ENCODE results near the gene PRDX3. TPM values are rescaled to one million over a fixed set of nuclear protein-coding genes. Genes with fewer than 3 reads are reported as not detected.
A peak's percentile ranks its signal among the peaks of the same experiment; 100 is the strongest.
"Not testable (repeated sequence)": the region's sequence is repeated elsewhere in the genome, so short reads cannot be mapped to it uniquely, and the experiment has no call there.

PRDX3 gene
- total RNA-seq, 1 experiment from 2014 or later = 293 TPM

DNA sequence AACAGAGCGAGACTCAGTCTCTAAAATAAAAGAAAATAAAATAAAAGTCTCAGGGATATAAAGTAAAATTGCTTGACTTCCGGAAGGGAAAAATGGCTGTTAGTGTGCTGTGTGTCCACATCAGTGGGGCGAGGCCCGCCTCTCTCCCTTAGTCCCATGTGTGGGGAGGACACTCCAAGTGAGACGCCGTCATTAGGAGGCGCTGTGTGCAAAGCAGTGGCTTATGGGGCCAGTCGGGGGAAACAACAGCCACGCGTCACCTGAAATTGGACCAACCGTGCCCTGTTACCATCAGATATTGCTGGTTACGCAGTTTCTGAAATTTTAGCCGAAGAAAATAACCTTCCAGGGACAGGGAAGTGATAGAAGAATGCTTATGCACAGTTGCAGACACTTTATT is 28.9 kb downstream of the PRDX3 start:
- DNase-seq = peak; percentile 71
- Histone ChIP-seq H3K9me2 (replicated peaks; ENCODE audit: insufficient read depth, low read length) (no peaks in the 10 kb centered on the region), H2AFZ (ENCODE audit: low read length) (no peak overlapping the region), H3K4me1 (ENCODE audit: low read length) (peaks cover 45% of the 10 kb centered on the region), H3K4me2 (ENCODE audit: low read depth, low read length, poor library complexity, severe bottlenecking) (no peak overlapping the region), H3K9ac (ENCODE audit: low read length) (no peak overlapping the region), H3K9me3 (ENCODE audit: low read length) (no peaks in the 10 kb centered on the region), H3K36me3 (ENCODE audit: insufficient read depth, low read length) (peaks cover 54% of the 10 kb centered on the region), H4K20me1 (ENCODE audit: insufficient read depth, low read depth, low read length) (no peaks in the 10 kb centered on the region), H3K27ac (ENCODE audit: low read length) (peak overlapping the region; percentile 65), H3K4me3 (ENCODE audit: low read length) (no peak overlapping the region), H3K79me2 (ENCODE audit: low read length) (peaks cover 4% of the 10 kb centered on the region), H3K27me3 (ENCODE audit: low read length) (no peaks in the 10 kb centered on the region)

- no peak overlapping the region for H3K4me3 ChIP-seq (ENCODE audit: low read length)
- no peaks in the 10 kb centered on the region for H3K9me3 ChIP-seq (ENCODE audit: low read length)
- H3K79me2 ChIP-seq (ENCODE audit: low read length) = peaks cover 4% of the 10 kb centered on the region
- no peaks in the 10 kb centered on the region for H4K20me1 ChIP-seq (ENCODE audit: insufficient read depth, low read depth, low read length)
- peaks cover 39% of the 10 kb centered on the region for H3K4me1 ChIP-seq (ENCODE audit: low read length)
- no peak overlapping the region for H3K4me2 ChIP-seq (ENCODE audit: low read depth, low read length, poor library complexity, severe bottlenecking)
- H2AFZ ChIP-seq (ENCODE audit: low read length) = no peak overlapping the region
- H3K9me2 ChIP-seq (replicated peaks; ENCODE audit: insufficient read depth, low read length) = no peaks in the 10 kb centered on the region
- DNase-seq = no peak
- H3K9ac ChIP-seq (ENCODE audit: low read length) = no peak overlapping the region
- H3K36me3 ChIP-seq (ENCODE audit: insufficient read depth, low read length) = peaks cover 50% of the 10 kb centered on the region
- no peaks in the 10 kb centered on the region for H3K27me3 ChIP-seq (ENCODE audit: low read length)
- peak overlapping the region; percentile 65 for H3K27ac ChIP-seq (ENCODE audit: low read length)
Observed at GRCh38 chr10:119149157-119149556, 29.5 kb downstream of the PRDX3 start.

GRCh38 chr10:119143657-119144056 is 35.0 kb downstream of the PRDX3 start:
- peaks cover 27% of the 10 kb centered on the region for H3K36me3 ChIP-seq (ENCODE audit: insufficient read depth, low read length)
- H3K9me3 ChIP-seq (ENCODE audit: low read length) = no peaks in the 10 kb centered on the region
- H4K20me1 ChIP-seq (ENCODE audit: insufficient read depth, low read depth, low read length) = no peaks in the 10 kb centered on the region
- no peak overlapping the region for H3K4me3 ChIP-seq (ENCODE audit: low read length)
- no peak for DNase-seq
- no peaks in the 10 kb centered on the region for H3K9me2 ChIP-seq (replicated peaks; ENCODE audit: insufficient read depth, low read length)
- H3K4me1 ChIP-seq (ENCODE audit: low read length) = no peaks in the 10 kb centered on the region
- no peak overlapping the region for H3K27ac ChIP-seq (ENCODE audit: low read length)
- H2AFZ ChIP-seq (ENCODE audit: low read length) = no peak overlapping the region
- no peak overlapping the region for H3K4me2 ChIP-seq (ENCODE audit: low read depth, low read length, poor library complexity, severe bottlenecking)
- no peaks in the 10 kb centered on the region for H3K79me2 ChIP-seq (ENCODE audit: low read length)
- no peaks in the 10 kb centered on the region for H3K27me3 ChIP-seq (ENCODE audit: low read length)
- no peak overlapping the region for H3K9ac ChIP-seq (ENCODE audit: low read length)

- Histone ChIP-seq H3K4me2 (ENCODE audit: low read depth, low read length, poor library complexity, severe bottlenecking) (no peak overlapping the region), H3K4me3 (ENCODE audit: low read length) (no peak overlapping the region), H3K27ac (ENCODE audit: low read length) (no peak overlapping the region), H3K27me3 (ENCODE audit: low read length) (no peaks in the 10 kb centered on the region), H3K9me2 (replicated peaks; ENCODE audit: insufficient read depth, low read length) (no peaks in the 10 kb centered on the region), H3K4me1 (ENCODE audit: low read length) (peaks cover 21% of the 10 kb centered on the region), H3K9ac (ENCODE audit: low read length) (no peak overlapping the region), H3K79me2 (ENCODE audit: low read length) (no peaks in the 10 kb centered on the region), H3K36me3 (ENCODE audit: insufficient read depth, low read length) (peaks cover 12% of the 10 kb centered on the region; the same call in 1 of the 2 replicates), H3K9me3 (ENCODE audit: low read length) (no peaks in the 10 kb centered on the region), H2AFZ (ENCODE audit: low read length) (no peak overlapping the region), H4K20me1 (ENCODE audit: insufficient read depth, low read depth, low read length) (no peaks in the 10 kb centered on the region)
- no peak for DNase-seq
Observed at GRCh38 chr10:119140603-119141245, 37.9 kb downstream of the PRDX3 start.

- Histone ChIP-seq H3K9ac (ENCODE audit: low read length) (no peak overlapping the region), H3K27me3 (ENCODE audit: low read length) (no peaks in the 10 kb centered on the region), H3K79me2 (ENCODE audit: low read length) (no peaks in the 10 kb centered on the region), H3K27ac (ENCODE audit: low read length) (0 out of 2 replicates have a peak overlapping the region, but pooled peaks have one; percentile 11), H2AFZ (ENCODE audit: low read length) (no peak overlapping the region), H4K20me1 (ENCODE audit: insufficient read depth, low read depth, low read length) (no peaks in the 10 kb centered on the region), H3K9me3 (ENCODE audit: low read length) (no peaks in the 10 kb centered on the region), H3K9me2 (replicated peaks; ENCODE audit: insufficient read depth, low read length) (no peaks in the 10 kb centered on the region), H3K4me3 (ENCODE audit: low read length) (no peak overlapping the region), H3K4me1 (ENCODE audit: low read length) (peaks cover 25% of the 10 kb centered on the region), H3K4me2 (ENCODE audit: low read depth, low read length, poor library complexity, severe bottlenecking) (no peak overlapping the region), H3K36me3 (ENCODE audit: insufficient read depth, low read length) (peaks cover 12% of the 10 kb centered on the region; the same call in 1 of the 2 replicates)
- DNase-seq = peak; percentile 83
Observed at GRCh38 chr10:119139464-119140067, 39.0 kb downstream of the PRDX3 start.

GRCh38 chr10:119138346-119139306 is 40.0 kb downstream of the PRDX3 start:
- Histone ChIP-seq H2AFZ (ENCODE audit: low read length) (no peak overlapping the region), H3K9ac (ENCODE audit: low read length) (no peak overlapping the region), H3K9me3 (ENCODE audit: low read length) (no peaks in the 10 kb centered on the region), H3K27me3 (ENCODE audit: low read length) (no peaks in the 10 kb centered on the region), H4K20me1 (ENCODE audit: insufficient read depth, low read depth, low read length) (no peaks in the 10 kb centered on the region), H3K4me3 (ENCODE audit: low read length) (no peak overlapping the region), H3K4me1 (ENCODE audit: low read length) (peaks cover 25% of the 10 kb centered on the region), H3K9me2 (replicated peaks; ENCODE audit: insufficient read depth, low read length) (no peaks in the 10 kb centered on the region), H3K79me2 (ENCODE audit: low read length) (no peaks in the 10 kb centered on the region), H3K4me2 (ENCODE audit: low read depth, low read length, poor library complexity, severe bottlenecking) (no peak overlapping the region), H3K36me3 (ENCODE audit: insufficient read depth, low read length) (peaks cover 12% of the 10 kb centered on the region; the same call in 1 of the 2 replicates), H3K27ac (ENCODE audit: low read length) (0 out of 2 replicates have a peak overlapping the region, but pooled peaks have one; percentile 1)
- no peak for DNase-seq

GRCh38 chr10:119137878-119138277 is 40.7 kb downstream of the PRDX3 start:
- H3K9ac ChIP-seq (ENCODE audit: low read length) = not testable (repeated sequence)
- peaks cover 25% of the 10 kb centered on the region for H3K4me1 ChIP-seq (ENCODE audit: low read length)

GRCh38 chr10:119136084-119136483 is 42.5 kb downstream of the PRDX3 start:
- no peaks in the 10 kb centered on the region for H3K27me3 ChIP-seq (ENCODE audit: low read length)
- H3K4me2 ChIP-seq (ENCODE audit: low read depth, low read length, poor library complexity, severe bottlenecking) = no peak overlapping the region
- no peak overlapping the region for H3K4me3 ChIP-seq (ENCODE audit: low read length)
- H3K9me3 ChIP-seq (ENCODE audit: low read length) = no peaks in the 10 kb centered on the region
- H3K79me2 ChIP-seq (ENCODE audit: low read length) = no peaks in the 10 kb centered on the region
- peaks cover 14% of the 10 kb centered on the region for H3K36me3 ChIP-seq (ENCODE audit: insufficient read depth, low read length)
- peaks cover 35% of the 10 kb centered on the region for H3K4me1 ChIP-seq (ENCODE audit: low read length)
- H3K9ac ChIP-seq (ENCODE audit: low read length) = no peak overlapping the region
- no peak overlapping the region for H2AFZ ChIP-seq (ENCODE audit: low read length)
- H3K9me2 ChIP-seq (replicated peaks; ENCODE audit: insufficient read depth, low read length) = no peaks in the 10 kb centered on the region
- H3K27ac ChIP-seq (ENCODE audit: low read length) = 0 out of 2 replicates have a peak overlapping the region, but pooled peaks have one; percentile 17
- no peaks in the 10 kb centered on the region for H4K20me1 ChIP-seq (ENCODE audit: insufficient read depth, low read depth, low read length)
- no peak for DNase-seq

More at GRCh38 chr10:119137878-119138277, 40.7 kb downstream of the PRDX3 start:
- not testable (repeated sequence) for H3K27me3 ChIP-seq (ENCODE audit: low read length); H4K20me1 ChIP-seq (ENCODE audit: insufficient read depth, low read depth, low read length); H3K9me3 ChIP-seq (ENCODE audit: low read length); H3K4me3 ChIP-seq (ENCODE audit: low read length); H3K9me2 ChIP-seq (replicated peaks; ENCODE audit: insufficient read depth, low read length); H2AFZ ChIP-seq (ENCODE audit: low read length); H3K79me2 ChIP-seq (ENCODE audit: low read length); DNase-seq; H3K4me2 ChIP-seq (ENCODE audit: low read depth, low read length, poor library complexity, severe bottlenecking)
- H3K27ac ChIP-seq (ENCODE audit: low read length) = 0 out of 2 replicates have a peak overlapping the region, but pooled peaks have one; percentile 53
- H3K36me3 ChIP-seq (ENCODE audit: insufficient read depth, low read length) = peaks cover 17% of the 10 kb centered on the region; the same call in 1 of the 2 replicates
